GM23338 (cell line): ENCODE results near the gene MED9. TPM values are rescaled to one million over a fixed set of nuclear protein-coding genes. Genes with fewer than 3 reads are reported as not detected.

ENCODE experiments used
- ATAC-seq: fragments of 200-7000 bp; cut with Tn5 transposase; 3 replicates; pipeline ENCODE4 v1.9.1; 2020
- DNase-seq: peaks from one replicate; pipeline ENCODE4 v3.0.0-alpha.2; 2015; ENCODE audit warnings: low spot score
- H2AFZ ChIP-seq: fragments of 200-600 bp; sonication (generic); 2 replicates; pipeline ENCODE4 v1.8.0; 2016; ENCODE audit warnings: antibody characterized with exemption, mild to moderate bottlenecking, moderate library complexity
- H3F3A ChIP-seq: fragments of 200-600 bp; sonication (generic); replicated peaks from 2 replicates; pipeline ENCODE4 v1.8.0; 2017; ENCODE audit warnings: antibody characterized with exemption, mixed run types, low read depth
- H3K27ac ChIP-seq: fragments of 200-600 bp; sonication (generic); 2 replicates; pipeline ENCODE4 v1.6.1; 2016; ENCODE audit warnings: low read depth
- H3K27me3 ChIP-seq: fragments of 200-600 bp; sonication (generic); 2 replicates; pipeline ENCODE4 v1.8.0; 2016; ENCODE audit warnings: mild to moderate bottlenecking, mixed run types, moderate library complexity; ENCODE audit not compliant: insufficient read depth
- H3K36me3 ChIP-seq: fragments of 200-600 bp; sonication (generic); 2 replicates; pipeline ENCODE4 v1.8.0; 2016; ENCODE audit warnings: mild to moderate bottlenecking; ENCODE audit not compliant: insufficient read depth
- H3K4me1 ChIP-seq: fragments of 200-600 bp; sonication (generic); 2 replicates; pipeline ENCODE4 v1.8.0; 2016; ENCODE audit warnings: mild to moderate bottlenecking, moderate library complexity; ENCODE audit not compliant: insufficient read depth
- H3K4me2 ChIP-seq: fragments of 200-600 bp; sonication (generic); 2 replicates; pipeline ENCODE4 v1.7.1; 2017; ENCODE audit warnings: mixed run types
- H3K4me3 ChIP-seq: fragments of 200-600 bp; sonication (generic); 2 replicates; pipeline ENCODE4 v1.6.1; 2016; ENCODE audit warnings: mixed run types
- H3K79me2 ChIP-seq: fragments of 200-600 bp; sonication (generic); replicated peaks from 2 replicates; pipeline ENCODE4 v1.8.0; 2017; ENCODE audit warnings: mild to moderate bottlenecking; ENCODE audit not compliant: insufficient read depth
- H3K9me2 ChIP-seq: fragments of 200-600 bp; sonication (generic); 2 replicates; pipeline ENCODE4 v1.8.0; 2017; ENCODE audit not compliant: insufficient read depth
- H4K20me1 ChIP-seq: fragments of 200-600 bp; sonication (generic); replicated peaks from 2 replicates; pipeline ENCODE4 v1.8.0; 2017; ENCODE audit warnings: mild to moderate bottlenecking; ENCODE audit not compliant: insufficient read depth
- H3K27ac Mint-ChIP-seq: 2 replicates; pipeline ENCODE4 v1.8.0; 2020; ENCODE audit warnings: inconsistent platforms, mild to moderate bottlenecking, moderate library complexity, mixed read lengths
- H3K27me3 Mint-ChIP-seq: 3 replicates; pipeline ENCODE4 v1.8.0; 2022; ENCODE audit warnings: low read depth, mild to moderate bottlenecking, moderate library complexity, mixed read lengths, inconsistent platforms; ENCODE audit not compliant: insufficient read depth, poor library complexity
- H3K36me3 Mint-ChIP-seq: 3 replicates; pipeline ENCODE4 v1.8.0; 2021; ENCODE audit warnings: low read depth, mild to moderate bottlenecking, inconsistent platforms, moderate library complexity, mixed read lengths
- H3K4me1 Mint-ChIP-seq: 3 replicates; pipeline ENCODE4 v1.8.0; 2020; ENCODE audit warnings: mild to moderate bottlenecking, inconsistent platforms, mixed read lengths
- H3K4me3 Mint-ChIP-seq: 3 replicates; pipeline ENCODE4 v1.8.0; 2021; ENCODE audit warnings: moderate library complexity, mild to moderate bottlenecking, inconsistent platforms, mixed read lengths
- H3K9me3 Mint-ChIP-seq: 3 replicates; pipeline ENCODE4 v1.8.0; 2020; ENCODE audit warnings: moderate library complexity, mild to moderate bottlenecking, inconsistent platforms, mixed read lengths
- NANOG ChIP-seq: IDR thresholded peaks from 2 replicates; pipeline ENCODE4 v1.6.1; 2016; ENCODE audit warnings: antibody characterized with exemption, borderline replicate concordance
- POLR2AphosphoS5 ChIP-seq: IDR thresholded peaks from 2 replicates; pipeline ENCODE4 v1.6.1; 2016; ENCODE audit warnings: antibody characterized with exemption, low read depth
- ZNF114 ChIP-seq: fragments of 250-450 bp; sonication (Bioruptor Pico); IDR thresholded peaks from 2 replicates; pipeline ENCODE4 v1.5.0; 2020; ENCODE audit warnings: mild to moderate bottlenecking, moderate library complexity
- polyA plus RNA-seq: library from polyadenylated mRNA; unstranded; fragments of >200 nt; fragmentation: Nextera tagmentation; extraction: Ambion mirVana; gene quantifications from 2 replicates; pipeline ENCODE4 v1.2.1, GENCODE V29; 2016
- total RNA-seq: library from RNA; depleted of rRNA; stranded (reverse); fragments of >200 nt; shearing (Covaris generic); gene quantifications from 2 replicates; pipeline ENCODE4 v1.2.3, GENCODE V29; 2014
- TF ChIP-seq, protein P1 (sequence below): IDR thresholded peaks from one replicate; pipeline ENCODE4 v1.6.1; 2018; ENCODE audit warnings: antibody characterized with exemption; ENCODE audit not compliant: unreplicated experiment
- TF ChIP-seq, protein P2 (sequence below), 2 experiments: fragments of 200-600 bp in 1 of 2; sonication (generic) in 1 of 2; conservative IDR thresholded peaks; 2 replicates each; pipeline versions ENCODE4 v1.5.1 to v1.6.1; 2016 to 2017; ENCODE audit warnings: antibody characterized with exemption in 2 of 2, low read depth in 2 of 2, mild to moderate bottlenecking in 2 of 2, moderate library complexity in 1 of 2
- TF ChIP-seq, protein P3 (sequence below): IDR thresholded peaks from 2 replicates; pipeline ENCODE4 v1.6.1; 2016; ENCODE audit warnings: antibody characterized with exemption
- TF ChIP-seq, protein P4 (sequence below): fragments of 250-450 bp; sonication (Bioruptor Pico); IDR thresholded peaks from 2 replicates; pipeline ENCODE4 v1.5.0; 2020; ENCODE audit warnings: mild to moderate bottlenecking, moderate library complexity

Gene MED9
- total and polyA plus RNA-seq, 2 experiments from 2014 or later = 17.3 to 19.9 TPM

DNA sequence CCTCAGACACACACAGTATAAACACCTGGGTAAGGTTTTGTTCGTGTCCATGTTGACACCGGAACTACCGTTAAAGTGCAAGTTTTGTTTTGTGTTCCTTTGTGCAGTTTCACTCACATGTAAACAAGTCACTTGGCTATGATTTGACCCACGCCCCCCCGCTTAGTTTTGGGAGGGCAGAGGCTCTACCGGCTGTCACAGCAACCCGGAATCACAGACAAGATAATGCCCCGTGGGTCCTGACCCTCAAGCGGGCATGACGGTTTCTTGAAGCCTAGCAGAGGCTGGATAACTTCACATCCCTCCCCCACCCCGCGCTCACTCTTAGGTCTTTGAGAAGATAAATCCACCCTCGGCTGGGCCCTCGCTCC, 17.7 kb downstream of the MED9 start:
- peak overlapping the region; percentile 96 for H3K4me2 ChIP-seq
- Mint-ChIP-seq H3K36me3 (peaks cover 19% of the 10 kb centered on the region; the same call in 2 of the 3 replicates), H3K27ac (no peak overlapping the region), H3K4me3 (peak overlapping the region; percentile 76), H3K27me3 (peaks cover 35% of the 10 kb centered on the region), H3K9me3 (no peaks in the 10 kb centered on the region; the same call in 2 of the 3 replicates), H3K4me1 (peaks cover 37% of the 10 kb centered on the region)
- H4K20me1 ChIP-seq = peaks cover 27% of the 10 kb centered on the region; the same call in 1 of the 2 replicates
- H3K9me2 ChIP-seq = no peaks in the 10 kb centered on the region
- no peaks in the 10 kb centered on the region for H3K79me2 ChIP-seq
- H3F3A ChIP-seq = peaks cover 3% of the 10 kb centered on the region
- no peak overlapping the region for H2AFZ ChIP-seq
- H3K27me3 ChIP-seq = peaks cover 25% of the 10 kb centered on the region
- peaks cover 29% of the 10 kb centered on the region for H3K4me1 ChIP-seq
- no peak for DNase-seq
- no peaks in the 10 kb centered on the region for H3K36me3 ChIP-seq
- no peak for TF ChIP-seq POLR2AphosphoS5
- no peak overlapping the region for H3K27ac ChIP-seq
- no peak for ATAC-seq
- peak overlapping the region; percentile 91 for H3K4me3 ChIP-seq

DNA sequence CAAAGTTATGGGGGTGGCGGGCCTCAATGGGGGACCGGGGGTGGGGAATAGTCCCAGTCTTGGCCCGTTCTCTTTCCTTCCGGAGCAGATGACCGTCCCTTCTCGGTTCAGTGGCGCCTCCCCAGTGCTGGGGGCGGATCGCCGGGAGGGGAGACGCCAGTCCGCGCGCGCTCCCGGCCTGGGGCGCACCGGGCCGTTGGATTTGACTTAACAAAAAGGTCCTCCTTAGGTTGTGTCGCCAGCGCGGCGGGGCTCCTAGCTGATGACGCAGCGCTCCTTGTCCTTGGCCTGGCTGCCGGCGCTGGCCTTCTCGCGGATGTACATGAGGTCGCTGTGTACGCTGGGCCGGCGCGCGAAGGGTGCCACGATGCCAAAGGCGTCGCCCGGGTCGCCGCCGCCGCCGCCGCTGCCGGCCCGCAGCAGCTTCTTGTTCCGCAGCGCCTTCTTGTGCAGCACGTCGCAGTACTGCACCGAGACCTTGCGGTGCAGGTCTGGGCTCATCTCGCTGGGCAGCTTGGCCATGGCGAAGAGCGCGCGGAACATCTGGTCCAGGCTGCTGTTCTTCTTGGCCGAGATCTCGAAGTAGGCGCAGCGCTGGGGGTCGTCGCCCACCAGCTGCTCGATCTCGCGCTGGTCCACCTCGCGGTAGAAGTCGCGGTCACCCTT, 18.2 kb downstream of the MED9 start:
- H3K36me3 ChIP-seq = no peaks in the 10 kb centered on the region
- peak overlapping the region; percentile 96 for H3K4me2 ChIP-seq
- H3K79me2 ChIP-seq = no peaks in the 10 kb centered on the region
- Mint-ChIP-seq H3K4me1 (peaks cover 37% of the 10 kb centered on the region), H3K27me3 (peaks cover 35% of the 10 kb centered on the region), H3K4me3 (peak overlapping the region; percentile 76), H3K27ac (no peak overlapping the region), H3K9me3 (no peaks in the 10 kb centered on the region; the same call in 2 of the 3 replicates), H3K36me3 (peaks cover 19% of the 10 kb centered on the region; the same call in 2 of the 3 replicates)
- H3K4me3 ChIP-seq = peak overlapping the region; percentile 91
- DNase-seq (peak; percentile 83), ATAC-seq (peak; percentile 5)
- H3K27ac ChIP-seq = no peak overlapping the region
- peaks cover 23% of the 10 kb centered on the region; the same call in 1 of the 2 replicates for H4K20me1 ChIP-seq
- peak overlapping the region; percentile 59; the same call in 1 of the 2 replicates for H2AFZ ChIP-seq
- H3F3A ChIP-seq = peaks cover 3% of the 10 kb centered on the region
- peaks cover 29% of the 10 kb centered on the region for H3K4me1 ChIP-seq
- H3K9me2 ChIP-seq = no peaks in the 10 kb centered on the region
- peaks cover 25% of the 10 kb centered on the region for H3K27me3 ChIP-seq
- TF ChIP-seq, protein P1, sequence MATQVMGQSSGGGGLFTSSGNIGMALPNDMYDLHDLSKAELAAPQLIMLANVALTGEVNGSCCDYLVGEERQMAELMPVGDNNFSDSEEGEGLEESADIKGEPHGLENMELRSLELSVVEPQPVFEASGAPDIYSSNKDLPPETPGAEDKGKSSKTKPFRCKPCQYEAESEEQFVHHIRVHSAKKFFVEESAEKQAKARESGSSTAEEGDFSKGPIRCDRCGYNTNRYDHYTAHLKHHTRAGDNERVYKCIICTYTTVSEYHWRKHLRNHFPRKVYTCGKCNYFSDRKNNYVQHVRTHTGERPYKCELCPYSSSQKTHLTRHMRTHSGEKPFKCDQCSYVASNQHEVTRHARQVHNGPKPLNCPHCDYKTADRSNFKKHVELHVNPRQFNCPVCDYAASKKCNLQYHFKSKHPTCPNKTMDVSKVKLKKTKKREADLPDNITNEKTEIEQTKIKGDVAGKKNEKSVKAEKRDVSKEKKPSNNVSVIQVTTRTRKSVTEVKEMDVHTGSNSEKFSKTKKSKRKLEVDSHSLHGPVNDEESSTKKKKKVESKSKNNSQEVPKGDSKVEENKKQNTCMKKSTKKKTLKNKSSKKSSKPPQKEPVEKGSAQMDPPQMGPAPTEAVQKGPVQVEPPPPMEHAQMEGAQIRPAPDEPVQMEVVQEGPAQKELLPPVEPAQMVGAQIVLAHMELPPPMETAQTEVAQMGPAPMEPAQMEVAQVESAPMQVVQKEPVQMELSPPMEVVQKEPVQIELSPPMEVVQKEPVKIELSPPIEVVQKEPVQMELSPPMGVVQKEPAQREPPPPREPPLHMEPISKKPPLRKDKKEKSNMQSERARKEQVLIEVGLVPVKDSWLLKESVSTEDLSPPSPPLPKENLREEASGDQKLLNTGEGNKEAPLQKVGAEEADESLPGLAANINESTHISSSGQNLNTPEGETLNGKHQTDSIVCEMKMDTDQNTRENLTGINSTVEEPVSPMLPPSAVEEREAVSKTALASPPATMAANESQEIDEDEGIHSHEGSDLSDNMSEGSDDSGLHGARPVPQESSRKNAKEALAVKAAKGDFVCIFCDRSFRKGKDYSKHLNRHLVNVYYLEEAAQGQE = no peak
- TF ChIP-seq, protein P2, sequence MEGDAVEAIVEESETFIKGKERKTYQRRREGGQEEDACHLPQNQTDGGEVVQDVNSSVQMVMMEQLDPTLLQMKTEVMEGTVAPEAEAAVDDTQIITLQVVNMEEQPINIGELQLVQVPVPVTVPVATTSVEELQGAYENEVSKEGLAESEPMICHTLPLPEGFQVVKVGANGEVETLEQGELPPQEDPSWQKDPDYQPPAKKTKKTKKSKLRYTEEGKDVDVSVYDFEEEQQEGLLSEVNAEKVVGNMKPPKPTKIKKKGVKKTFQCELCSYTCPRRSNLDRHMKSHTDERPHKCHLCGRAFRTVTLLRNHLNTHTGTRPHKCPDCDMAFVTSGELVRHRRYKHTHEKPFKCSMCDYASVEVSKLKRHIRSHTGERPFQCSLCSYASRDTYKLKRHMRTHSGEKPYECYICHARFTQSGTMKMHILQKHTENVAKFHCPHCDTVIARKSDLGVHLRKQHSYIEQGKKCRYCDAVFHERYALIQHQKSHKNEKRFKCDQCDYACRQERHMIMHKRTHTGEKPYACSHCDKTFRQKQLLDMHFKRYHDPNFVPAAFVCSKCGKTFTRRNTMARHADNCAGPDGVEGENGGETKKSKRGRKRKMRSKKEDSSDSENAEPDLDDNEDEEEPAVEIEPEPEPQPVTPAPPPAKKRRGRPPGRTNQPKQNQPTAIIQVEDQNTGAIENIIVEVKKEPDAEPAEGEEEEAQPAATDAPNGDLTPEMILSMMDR (conservative IDR thresholded peaks at IDR 0.05; ENCODE audit: low read depth in 2 of 2) = 0 out of 4 replicates have a peak, but pooled peaks of 1 of the 2 experiments have one; percentile 7
- TF ChIP-seq, protein P3, sequence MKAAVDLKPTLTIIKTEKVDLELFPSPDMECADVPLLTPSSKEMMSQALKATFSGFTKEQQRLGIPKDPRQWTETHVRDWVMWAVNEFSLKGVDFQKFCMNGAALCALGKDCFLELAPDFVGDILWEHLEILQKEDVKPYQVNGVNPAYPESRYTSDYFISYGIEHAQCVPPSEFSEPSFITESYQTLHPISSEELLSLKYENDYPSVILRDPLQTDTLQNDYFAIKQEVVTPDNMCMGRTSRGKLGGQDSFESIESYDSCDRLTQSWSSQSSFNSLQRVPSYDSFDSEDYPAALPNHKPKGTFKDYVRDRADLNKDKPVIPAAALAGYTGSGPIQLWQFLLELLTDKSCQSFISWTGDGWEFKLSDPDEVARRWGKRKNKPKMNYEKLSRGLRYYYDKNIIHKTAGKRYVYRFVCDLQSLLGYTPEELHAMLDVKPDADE = no peak
- TF ChIP-seq POLR2AphosphoS5 (peak; percentile 22; the same call in 1 of the 2 replicates), ZNF114 (CRISPR knock-in tag) (no peak), NANOG (no peak)
- TF ChIP-seq, protein P4, sequence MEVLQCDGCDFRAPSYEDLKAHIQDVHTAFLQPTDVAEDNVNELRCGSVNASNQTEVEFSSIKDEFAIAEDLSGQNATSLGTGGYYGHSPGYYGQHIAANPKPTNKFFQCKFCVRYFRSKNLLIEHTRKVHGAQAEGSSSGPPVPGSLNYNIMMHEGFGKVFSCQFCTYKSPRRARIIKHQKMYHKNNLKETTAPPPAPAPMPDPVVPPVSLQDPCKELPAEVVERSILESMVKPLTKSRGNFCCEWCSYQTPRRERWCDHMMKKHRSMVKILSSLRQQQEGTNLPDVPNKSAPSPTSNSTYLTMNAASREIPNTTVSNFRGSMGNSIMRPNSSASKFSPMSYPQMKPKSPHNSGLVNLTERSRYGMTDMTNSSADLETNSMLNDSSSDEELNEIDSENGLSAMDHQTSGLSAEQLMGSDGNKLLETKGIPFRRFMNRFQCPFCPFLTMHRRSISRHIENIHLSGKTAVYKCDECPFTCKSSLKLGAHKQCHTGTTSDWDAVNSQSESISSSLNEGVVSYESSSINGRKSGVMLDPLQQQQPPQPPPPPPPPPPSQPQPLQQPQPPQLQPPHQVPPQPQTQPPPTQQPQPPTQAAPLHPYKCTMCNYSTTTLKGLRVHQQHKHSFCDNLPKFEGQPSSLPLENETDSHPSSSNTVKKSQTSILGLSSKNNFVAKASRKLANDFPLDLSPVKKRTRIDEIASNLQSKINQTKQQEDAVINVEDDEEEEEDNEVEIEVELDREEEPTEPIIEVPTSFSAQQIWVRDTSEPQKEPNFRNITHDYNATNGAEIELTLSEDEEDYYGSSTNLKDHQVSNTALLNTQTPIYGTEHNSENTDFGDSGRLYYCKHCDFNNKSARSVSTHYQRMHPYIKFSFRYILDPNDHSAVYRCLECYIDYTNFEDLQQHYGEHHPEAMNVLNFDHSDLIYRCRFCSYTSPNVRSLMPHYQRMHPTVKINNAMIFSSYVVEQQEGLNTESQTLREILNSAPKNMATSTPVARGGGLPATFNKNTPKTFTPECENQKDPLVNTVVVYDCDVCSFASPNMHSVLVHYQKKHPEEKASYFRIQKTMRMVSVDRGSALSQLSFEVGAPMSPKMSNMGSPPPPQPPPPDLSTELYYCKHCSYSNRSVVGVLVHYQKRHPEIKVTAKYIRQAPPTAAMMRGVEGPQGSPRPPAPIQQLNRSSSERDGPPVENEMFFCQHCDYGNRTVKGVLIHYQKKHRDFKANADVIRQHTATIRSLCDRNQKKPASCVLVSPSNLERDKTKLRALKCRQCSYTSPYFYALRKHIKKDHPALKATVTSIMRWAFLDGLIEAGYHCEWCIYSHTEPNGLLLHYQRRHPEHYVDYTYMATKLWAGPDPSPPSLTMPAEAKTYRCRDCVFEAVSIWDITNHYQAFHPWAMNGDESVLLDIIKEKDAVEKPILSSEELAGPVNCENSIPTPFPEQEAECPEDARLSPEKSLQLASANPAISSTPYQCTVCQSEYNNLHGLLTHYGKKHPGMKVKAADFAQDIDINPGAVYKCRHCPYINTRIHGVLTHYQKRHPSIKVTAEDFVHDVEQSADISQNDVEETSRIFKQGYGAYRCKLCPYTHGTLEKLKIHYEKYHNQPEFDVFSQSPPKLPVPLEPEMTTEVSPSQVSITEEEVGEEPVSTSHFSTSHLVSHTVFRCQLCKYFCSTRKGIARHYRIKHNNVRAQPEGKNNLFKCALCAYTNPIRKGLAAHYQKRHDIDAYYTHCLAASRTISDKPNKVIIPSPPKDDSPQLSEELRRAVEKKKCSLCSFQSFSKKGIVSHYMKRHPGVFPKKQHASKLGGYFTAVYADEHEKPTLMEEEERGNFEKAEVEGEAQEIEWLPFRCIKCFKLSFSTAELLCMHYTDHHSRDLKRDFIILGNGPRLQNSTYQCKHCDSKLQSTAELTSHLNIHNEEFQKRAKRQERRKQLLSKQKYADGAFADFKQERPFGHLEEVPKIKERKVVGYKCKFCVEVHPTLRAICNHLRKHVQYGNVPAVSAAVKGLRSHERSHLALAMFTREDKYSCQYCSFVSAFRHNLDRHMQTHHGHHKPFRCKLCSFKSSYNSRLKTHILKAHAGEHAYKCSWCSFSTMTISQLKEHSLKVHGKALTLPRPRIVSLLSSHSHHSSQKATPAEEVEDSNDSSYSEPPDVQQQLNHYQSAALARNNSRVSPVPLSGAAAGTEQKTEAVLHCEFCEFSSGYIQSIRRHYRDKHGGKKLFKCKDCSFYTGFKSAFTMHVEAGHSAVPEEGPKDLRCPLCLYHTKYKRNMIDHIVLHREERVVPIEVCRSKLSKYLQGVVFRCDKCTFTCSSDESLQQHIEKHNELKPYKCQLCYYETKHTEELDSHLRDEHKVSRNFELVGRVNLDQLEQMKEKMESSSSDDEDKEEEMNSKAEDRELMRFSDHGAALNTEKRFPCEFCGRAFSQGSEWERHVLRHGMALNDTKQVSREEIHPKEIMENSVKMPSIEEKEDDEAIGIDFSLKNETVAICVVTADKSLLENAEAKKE (CRISPR knock-in tag) = no peak
